Ishikawa (cell line): Measurements from ENCODE around the gene SNRNP25.

Experiments
- CEBPB ChIP-seq: IDR thresholded peaks from 2 replicates; pipeline ENCODE4 v1.6.1; 2012
- CREB1 ChIP-seq: IDR thresholded peaks from 2 replicates; pipeline ENCODE4 v1.6.1; 2012; ENCODE audit warnings: low read depth
- EGR1 ChIP-seq: IDR thresholded peaks from 2 replicates; pipeline ENCODE4 v1.6.1; 2012
- EP300 ChIP-seq: IDR thresholded peaks from 2 replicates; pipeline ENCODE4 v1.6.1; 2012; ENCODE audit warnings: borderline replicate concordance
- FOXM1 ChIP-seq: IDR thresholded peaks from 2 replicates; pipeline ENCODE4 v1.6.1; 2012; ENCODE audit warnings: low read depth, borderline replicate concordance
- NFIC ChIP-seq: IDR thresholded peaks from 2 replicates; pipeline ENCODE4 v1.6.1; 2012
- RAD21 ChIP-seq: IDR thresholded peaks from 2 replicates; pipeline ENCODE4 v1.6.1; 2012; ENCODE audit warnings: low read depth
- REST ChIP-seq: IDR thresholded peaks from 2 replicates; pipeline ENCODE4 v1.6.1; 2012; ENCODE audit warnings: low read depth, mild to moderate bottlenecking
- TAF1 ChIP-seq: IDR thresholded peaks from 2 replicates; pipeline ENCODE4 v1.6.1; 2012; ENCODE audit warnings: low read depth, mild to moderate bottlenecking
- TCF12 ChIP-seq: IDR thresholded peaks from 2 replicates; pipeline ENCODE4 v1.6.1; 2012; ENCODE audit warnings: low read depth
- TEAD4 ChIP-seq: IDR thresholded peaks from 2 replicates; pipeline ENCODE4 v1.6.1; 2012
- USF1 ChIP-seq: IDR thresholded peaks from 2 replicates; pipeline ENCODE4 v1.6.1; 2012
- YY1 ChIP-seq: IDR thresholded peaks from 2 replicates; pipeline ENCODE4 v1.6.1; 2012; ENCODE audit warnings: low read depth
- ZBTB7A ChIP-seq: IDR thresholded peaks from 2 replicates; pipeline ENCODE4 v1.6.1; 2012; ENCODE audit warnings: low read depth
- TF ChIP-seq, protein P1 (sequence below): IDR thresholded peaks from 2 replicates; pipeline ENCODE4 v1.6.1; 2012

SNRNP25 gene

DNA sequence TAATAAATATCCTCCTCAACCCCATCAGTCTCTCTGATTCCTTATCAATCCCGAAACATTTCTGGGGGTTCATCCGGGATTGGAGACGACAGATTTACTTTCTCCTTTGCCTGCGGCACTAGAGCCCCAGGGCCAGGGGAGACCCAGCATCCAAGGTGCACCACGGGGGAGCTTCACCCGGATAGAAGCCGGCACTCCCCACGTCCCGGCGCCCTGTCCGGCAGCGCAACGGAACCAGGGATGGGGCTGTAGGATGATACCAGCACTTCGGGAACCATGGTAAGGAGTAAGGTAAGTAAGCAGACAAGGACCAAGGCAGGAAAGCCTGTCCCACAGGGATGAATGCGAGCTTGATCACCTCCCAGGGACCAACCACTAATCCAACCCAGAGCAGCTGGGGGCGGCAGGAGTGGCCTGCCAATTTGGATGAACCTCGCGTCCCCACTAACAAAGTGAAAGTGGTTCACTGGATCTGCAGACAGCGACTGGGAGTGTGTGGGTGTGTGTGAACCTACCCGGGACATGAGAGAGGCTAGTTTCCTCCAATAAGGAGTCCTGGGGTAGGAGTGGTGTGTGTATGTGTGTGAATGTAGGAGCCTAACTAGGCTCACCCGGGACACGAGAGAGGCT, 12.1 kb upstream of the SNRNP25 start:
- TF ChIP-seq TAF1: no peak
- no peak for TF ChIP-seq REST
- no peak for TF ChIP-seq USF1
- no peak for TF ChIP-seq TEAD4
- no peak for TF ChIP-seq NFIC
- TF ChIP-seq TCF12: no peak
- TF ChIP-seq CREB1: no peak
- no peak for TF ChIP-seq CEBPB
- TF ChIP-seq, protein P1, sequence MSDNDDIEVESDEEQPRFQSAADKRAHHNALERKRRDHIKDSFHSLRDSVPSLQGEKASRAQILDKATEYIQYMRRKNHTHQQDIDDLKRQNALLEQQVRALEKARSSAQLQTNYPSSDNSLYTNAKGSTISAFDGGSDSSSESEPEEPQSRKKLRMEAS: no peak
- TF ChIP-seq FOXM1: no peak
- TF ChIP-seq RAD21: no peak
- no peak for TF ChIP-seq ZBTB7A
- no peak for TF ChIP-seq EGR1
- no peak for TF ChIP-seq YY1
- no peak for TF ChIP-seq EP300

DNA sequence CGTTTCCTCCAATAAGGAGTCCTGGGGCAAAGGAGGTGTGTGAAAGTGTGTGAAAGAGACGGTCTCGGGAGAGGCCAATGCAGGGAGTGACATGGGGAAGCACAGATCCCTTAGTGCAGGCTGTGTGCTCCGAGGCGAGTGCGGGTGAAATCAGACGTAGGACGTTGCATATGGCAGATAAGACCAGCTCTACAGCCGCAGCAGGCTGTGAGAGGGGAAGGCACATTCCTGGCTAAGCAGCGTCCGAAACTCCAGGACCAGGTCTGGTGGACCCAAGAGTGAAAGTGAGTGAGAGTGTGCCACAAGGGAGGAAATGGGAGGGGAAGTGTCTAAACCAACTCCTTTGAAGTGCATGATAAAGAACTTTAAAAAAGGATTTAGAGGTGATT, 11.6 kb upstream of the SNRNP25 start:
- TF ChIP-seq TEAD4 (no peak), TCF12 (no peak), CEBPB (no peak), YY1 (no peak), REST (no peak), CREB1 (no peak), FOXM1 (no peak), EP300 (no peak), TAF1 (no peak), USF1 (no peak), NFIC (no peak)

GRCh38 chr16:42691-43090, 10.9 kb upstream of the SNRNP25 start:
- TF ChIP-seq TCF12 (no peak), YY1 (no peak), EGR1 (no peak), FOXM1 (no peak), EP300 (no peak), REST (no peak), CREB1 (no peak)

DNA sequence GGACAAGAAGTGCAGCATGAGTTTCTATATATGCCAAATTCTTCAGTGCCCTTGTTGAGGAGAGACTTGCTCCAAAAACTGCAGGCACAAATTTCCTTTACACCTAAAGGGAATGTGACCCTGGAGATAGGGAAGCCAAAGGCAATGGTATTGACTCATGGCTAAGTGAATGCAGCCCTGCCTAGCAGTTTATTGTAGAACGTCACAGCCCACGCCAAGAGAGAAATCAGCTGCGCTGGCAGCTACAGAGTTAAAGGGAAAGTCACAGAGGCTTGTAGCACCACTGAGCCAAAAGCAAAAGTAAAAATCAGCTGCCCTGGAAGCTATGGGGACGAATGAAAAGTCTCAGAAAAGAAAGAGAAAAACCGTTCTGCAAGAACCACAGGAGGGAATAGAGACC, 10.3 kb upstream of the SNRNP25 start:
- TF ChIP-seq RAD21: no peak

DNA sequence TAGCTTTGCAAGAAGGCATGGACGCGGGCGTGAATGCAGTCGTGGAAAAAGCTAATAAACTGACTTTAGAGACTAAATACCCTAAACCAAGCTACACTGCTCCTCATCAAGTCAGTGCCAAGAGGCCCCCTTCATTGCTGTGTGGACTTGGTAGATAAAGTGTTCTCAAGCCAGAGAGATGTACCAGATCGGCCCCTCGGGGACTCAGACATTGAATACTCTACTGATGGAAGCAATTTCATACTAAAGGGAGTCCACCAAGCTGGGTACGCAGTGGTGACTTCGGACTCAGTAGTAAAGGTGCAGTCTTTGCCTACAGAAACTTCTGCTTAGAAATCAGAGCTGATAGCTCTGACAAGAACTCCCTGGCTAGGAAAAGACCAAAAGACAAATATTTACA, 9.0 kb upstream of the SNRNP25 start:
- TF ChIP-seq NFIC (no peak), REST (no peak), EP300 (no peak), TAF1 (no peak), YY1 (no peak), RAD21 (no peak), FOXM1 (no peak), TEAD4 (no peak), EGR1 (no peak), CREB1 (no peak), USF1 (no peak), TCF12 (no peak), ZBTB7A (no peak)
- TF ChIP-seq, protein P1: no peak
